RWPE1 (cell line): Measurements from ENCODE around the gene ATF6B.

ENCODE experiments used
- CTCF ChIA-PET: fragments of 350-600 bp; sonication (Branson Sonifier 250); formaldehyde crosslinking; extraction: SDS; loops from one replicate; lab custom pipeline; 2021; lab: Yijun Ruan, JAX
- POLR2A ChIA-PET: fragments of 400-600 bp; formaldehyde crosslinking; extraction: SDS; loops from one replicate; lab custom pipeline; 2020; ENCODE audit warnings: antibody characterized with exemption; ENCODE audit not compliant: low non-redundant PET; lab: Yijun Ruan, JAX
- DNase-seq: peaks from one replicate; pipeline ENCODE4 v3.0.0; 2012; ENCODE audit warnings: low spot score
- H3K27ac ChIP-seq: fragments of 450-650 bp; 2 replicates; pipeline ENCODE4 v1.5.1; 2017
- CTCF ChIP-seq: fragments of 450-650 bp; conservative IDR thresholded peaks from 2 replicates; pipeline ENCODE4 v1.5.1; 2017; ENCODE audit warnings: low read depth, mild to moderate bottlenecking

The ATF6B gene

GRCh38 chr6:32084780-32085179 lies 43.3 kb downstream of the ATF6B start:
- ChIA-PET CTCF (interaction anchor here (0.6 to 0.7 kb wide), 2 partner anchors 10 to 70 kb away, joined by 3 read pairs; no protein-coding TSS in a partner anchor), POLR2A (no interaction called here)
- no peak for DNase-seq
- H3K27ac ChIP-seq = peak overlapping the region; percentile 92
- TF ChIP-seq CTCF = no peak

- TF ChIP-seq CTCF = no peak
- ChIA-PET POLR2A (no interaction called here), CTCF (interaction anchor here (1.9 kb wide), 1 partner anchor 35 kb away, joined by 7 read pairs; no protein-coding TSS in a partner anchor)
- peak overlapping the region; percentile 92 for H3K27ac ChIP-seq
- no peak for DNase-seq
Observed at GRCh38 chr6:32083812-32084768, 44.0 kb downstream of the ATF6B start.

GRCh38 chr6:32082935-32083334 lies 45.1 kb downstream of the ATF6B start:
- ChIA-PET POLR2A (no interaction called here), CTCF (interaction anchor here (1.9 kb wide), 1 partner anchor 36 kb away, joined by 7 read pairs; no protein-coding TSS in a partner anchor)
- H3K27ac ChIP-seq = peak overlapping the region; percentile 92
- DNase-seq = peak; percentile 93
- no peak for TF ChIP-seq CTCF

- ChIA-PET POLR2A (no interaction called here), CTCF (interaction anchor here (1.9 kb wide), 1 partner anchor 36 kb away, joined by 7 read pairs; no protein-coding TSS in a partner anchor)
- no peak for TF ChIP-seq CTCF
- peak overlapping the region; percentile 92 for H3K27ac ChIP-seq
- DNase-seq = no peak
Observed at GRCh38 chr6:32082478-32082877, 45.6 kb downstream of the ATF6B start.

- TF ChIP-seq CTCF = no peak
- H3K27ac ChIP-seq = peak overlapping the region; percentile 92
- ChIA-PET POLR2A (interaction anchor here (0.7 kb wide), 1 partner anchor 30 kb away, joined by 4 read pairs; no protein-coding TSS in a partner anchor), CTCF (interaction anchor here (0.5 kb wide), 1 partner anchor 585 kb away, joined by 3 read pairs; the partner anchor contains the start of gene HLA-DQB1)
- DNase-seq = peak; percentile 73
Observed at GRCh38 chr6:32081168-32081990, 46.7 kb downstream of the ATF6B start.
